Stimulated activated CD4-positive, alpha-beta T cell treated with anti-CD3 and anti-CD28 coated beads, TNF-alpha, amount 100 ng/mL, for 48 hours (primary cell): ENCODE measurements around the gene ETV7.

Experiments
- DNase-seq, 3 donors: peaks; one replicate each; pipeline ENCODE4 v3.0.0-alpha.2; 2020; ENCODE audit warnings: low read depth in 3 of 3

The ETV7 gene

DNA sequence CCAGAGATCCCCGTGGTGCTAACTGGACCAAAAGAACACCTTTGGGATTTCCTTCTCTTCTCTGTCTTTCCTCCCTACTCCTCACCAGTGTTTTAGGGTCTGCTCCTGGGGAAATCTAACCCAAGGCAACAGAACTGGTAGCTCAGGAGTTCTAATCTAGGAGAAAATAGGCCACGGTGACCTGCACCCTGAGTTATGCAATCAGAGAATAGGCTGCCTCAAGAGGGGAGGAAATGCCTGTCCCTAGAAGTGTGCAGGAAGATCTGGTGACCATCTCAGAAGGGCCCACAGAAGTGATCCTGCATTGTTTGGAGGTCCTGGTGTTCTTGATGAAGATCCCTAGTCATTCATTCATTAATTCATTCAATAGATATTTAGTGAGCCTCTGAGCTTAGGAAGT lies 3.4 kb downstream of the ETV7 start:
- DNase-seq = no peak

DNA sequence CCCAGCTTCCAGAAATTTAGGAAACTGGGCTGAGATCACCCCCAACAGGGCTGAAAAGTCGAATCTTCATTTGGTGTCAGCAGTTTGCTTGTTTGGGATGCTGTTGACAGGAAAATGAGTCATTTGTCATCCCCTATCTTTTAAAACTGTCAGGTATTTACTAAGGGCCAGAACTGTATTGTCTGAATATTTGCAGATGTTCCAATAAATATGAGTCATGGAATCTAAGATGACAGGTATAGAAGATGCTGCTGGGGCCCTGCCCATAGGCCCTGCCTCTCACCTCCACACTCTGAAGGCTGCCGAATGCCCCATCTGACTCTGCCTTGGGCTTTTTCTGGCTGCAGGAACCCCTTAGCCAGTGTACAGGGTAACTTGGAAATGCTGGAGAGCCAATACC lies 3.9 kb downstream of the ETV7 start:
- DNase-seq = no peak

DNA sequence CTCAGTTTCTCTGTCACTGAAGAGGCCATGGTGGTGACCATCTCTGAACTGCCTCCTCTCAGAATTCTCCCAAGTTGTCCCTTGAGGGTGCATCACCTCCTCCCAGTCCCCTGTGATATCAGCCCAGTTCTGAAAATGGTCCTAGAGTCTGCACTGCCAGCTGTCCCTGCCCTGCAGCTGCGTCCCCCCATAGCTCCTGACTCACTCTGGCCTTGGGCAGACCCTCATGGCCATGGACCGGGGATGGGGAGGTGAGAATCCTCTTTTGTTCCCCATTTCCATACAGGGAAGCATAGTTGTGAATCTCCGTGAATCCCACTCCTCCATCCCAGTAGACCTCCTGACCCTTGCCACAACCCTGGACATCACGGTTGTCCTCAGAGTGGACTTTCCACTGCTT lies 4.5 kb downstream of the ETV7 start:
- no peak for DNase-seq

DNA sequence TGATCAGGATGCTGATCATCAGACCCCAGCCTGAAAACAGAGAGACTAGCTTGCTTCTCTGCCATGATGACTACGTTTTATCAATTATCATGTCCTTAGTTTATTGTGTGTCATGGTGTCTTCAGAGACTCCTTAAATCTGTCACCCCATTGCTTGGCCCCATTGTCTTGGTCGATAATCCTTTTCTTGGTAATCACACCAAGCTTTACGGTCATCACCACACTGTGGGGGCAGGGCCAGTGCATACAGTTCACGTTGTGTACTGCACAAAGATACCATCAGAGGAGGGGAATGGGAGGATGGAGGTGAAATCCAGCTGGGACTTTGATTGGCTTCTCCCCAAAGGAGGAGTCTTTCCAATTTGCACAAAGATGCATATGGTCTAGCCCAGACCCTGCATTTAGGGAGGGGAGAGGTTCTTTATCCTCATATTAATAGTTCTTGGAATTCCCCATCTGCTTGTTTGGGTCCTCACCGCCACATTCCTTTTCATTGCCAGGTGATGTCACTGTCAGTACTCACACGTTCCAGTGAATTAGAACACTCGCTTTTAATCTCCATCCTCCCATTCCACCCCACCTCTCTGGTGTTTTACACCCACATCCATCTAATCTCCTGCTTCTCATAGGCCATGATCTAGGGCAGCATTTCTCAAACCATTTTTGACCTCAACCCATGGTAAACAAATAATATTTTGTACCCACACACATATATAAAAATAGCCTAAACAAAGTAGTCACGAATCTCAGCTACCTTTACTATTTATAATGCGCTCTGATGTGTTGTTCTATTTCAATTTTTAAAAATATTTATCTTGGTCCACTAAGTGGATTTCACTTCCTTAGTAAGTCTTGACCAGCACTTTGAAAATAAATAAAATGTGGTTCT lies 5.7 kb downstream of the ETV7 start:
- DNase-seq = no peak

DNA sequence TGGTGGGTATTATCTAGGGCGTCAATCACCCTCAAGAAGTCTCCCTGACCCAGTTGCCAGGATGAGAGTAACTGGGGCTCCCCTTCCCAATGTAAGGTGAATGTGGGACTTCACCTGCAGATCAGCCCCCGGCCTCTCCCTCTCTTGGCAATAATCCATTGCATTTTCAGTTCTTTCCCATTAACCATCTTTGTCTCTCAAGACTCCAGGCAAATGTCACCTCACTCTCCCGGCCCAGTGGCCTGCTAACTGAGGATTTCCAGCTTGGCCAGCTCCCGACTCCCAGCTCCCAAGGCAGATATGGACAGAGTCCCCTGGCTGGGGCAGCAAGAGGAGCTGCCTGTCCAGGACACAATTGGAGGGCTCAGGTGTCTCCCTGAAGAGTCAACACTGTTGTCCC lies 7.3 kb downstream of the ETV7 start:
- no peak for DNase-seq

DNA sequence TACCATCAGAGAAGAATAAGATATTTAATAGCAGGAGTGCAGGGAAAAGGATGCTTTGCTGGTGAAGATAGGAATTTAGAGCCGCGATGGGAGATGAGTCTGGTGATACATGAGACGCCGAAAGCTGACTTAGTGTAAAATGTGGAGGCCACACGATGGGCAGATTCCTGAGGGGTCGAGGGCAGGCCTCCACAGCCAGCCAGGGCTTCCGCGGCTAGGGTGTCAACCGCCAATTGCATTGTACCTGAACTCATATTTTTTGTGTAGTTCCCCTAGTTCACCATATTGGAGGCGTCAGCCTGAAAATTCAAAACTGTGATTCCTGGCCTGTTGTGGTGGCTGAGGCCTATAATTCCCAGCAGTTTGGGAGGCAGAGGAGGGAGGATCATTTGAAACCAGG lies 8.5 kb downstream of the ETV7 start:
- no peak for DNase-seq

DNA sequence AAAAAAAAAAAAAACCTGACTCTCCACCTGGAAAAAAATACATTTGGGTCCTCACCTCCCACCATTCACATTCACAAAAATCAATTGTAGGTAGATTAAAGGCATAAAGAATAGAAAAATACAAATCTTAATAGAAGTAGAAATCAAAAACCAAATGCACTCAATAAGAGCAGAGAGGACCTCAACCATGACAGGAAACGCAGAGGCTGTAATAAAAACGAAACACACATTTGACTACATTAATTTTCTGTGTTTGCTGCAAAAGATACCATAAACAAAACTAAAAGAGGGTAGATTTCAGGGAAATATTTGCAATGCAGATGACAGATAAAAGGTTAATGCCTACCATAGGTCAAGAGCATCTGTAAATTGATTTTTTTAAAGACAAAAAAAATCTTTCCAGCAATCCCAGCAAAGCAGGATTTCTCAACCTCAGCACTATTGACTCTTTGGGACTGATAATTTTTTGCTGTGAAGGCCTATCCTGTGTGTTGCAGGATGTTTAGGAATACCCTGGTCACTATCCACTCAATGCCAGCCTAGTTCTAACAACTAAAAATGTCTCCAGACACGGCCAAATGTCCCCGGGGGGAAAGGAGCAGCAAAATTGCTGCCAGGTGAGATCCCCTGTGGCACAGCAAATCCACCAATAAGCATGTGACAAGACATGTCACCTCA lies 9.1 kb downstream of the ETV7 start:
- no peak for DNase-seq

DNA sequence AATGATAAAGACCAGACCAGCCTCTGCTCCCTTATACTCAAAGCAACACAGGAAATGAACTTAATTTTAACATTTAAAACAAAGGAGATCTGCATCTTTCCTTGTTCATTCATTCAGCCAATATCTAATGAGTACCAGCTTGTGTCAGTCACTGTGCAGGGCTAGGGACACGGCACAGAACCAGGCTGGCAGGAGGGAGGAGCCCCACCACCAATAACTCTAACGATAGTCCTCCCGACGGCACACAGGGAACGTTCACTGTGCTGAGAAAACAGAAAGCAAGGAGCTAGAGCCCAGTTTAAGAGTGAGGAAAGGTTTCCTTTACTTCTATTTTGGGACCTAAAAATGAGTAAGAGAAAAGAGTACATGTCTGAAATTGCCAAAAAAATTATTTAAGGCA lies 9.9 kb downstream of the ETV7 start:
- no peak for DNase-seq

DNA sequence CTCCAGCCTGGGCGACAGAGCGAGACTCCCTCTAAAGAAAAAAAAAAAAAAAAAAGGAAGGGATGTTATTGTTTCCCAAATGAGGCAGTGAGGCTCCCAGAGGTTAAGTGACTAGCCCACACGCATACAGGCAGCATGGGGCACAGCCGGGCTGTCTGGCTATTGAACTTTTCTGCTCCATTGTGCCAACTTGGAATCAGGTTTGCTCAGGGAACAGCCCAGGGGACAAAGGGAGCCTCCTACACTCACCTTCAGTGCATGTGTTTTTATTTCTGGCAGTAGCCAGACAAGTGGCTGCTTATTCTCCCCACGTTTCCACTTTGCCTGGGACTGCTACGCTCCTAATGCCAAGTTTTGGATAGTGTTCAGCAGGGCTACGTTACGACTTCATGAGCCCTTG lies 10.7 kb downstream of the ETV7 start:
- no peak for DNase-seq

DNA sequence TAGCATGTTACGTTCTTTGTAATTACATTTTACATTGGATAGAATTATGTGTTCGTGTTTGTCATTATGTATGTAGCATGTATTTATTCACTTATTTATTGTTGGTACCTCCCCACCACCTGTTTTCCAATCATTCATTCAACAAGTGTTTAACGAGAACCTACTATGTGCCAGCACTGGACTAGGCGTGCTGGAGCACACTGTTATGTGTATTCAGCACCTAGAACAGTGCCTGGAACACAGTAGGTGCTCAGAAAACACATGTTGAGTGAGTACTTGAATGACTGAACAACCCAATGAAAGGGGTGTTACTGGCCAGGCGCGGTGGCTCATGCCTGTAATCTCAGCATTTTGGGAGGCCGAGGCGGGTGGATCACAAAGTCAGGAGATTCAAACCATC lies 11.3 kb downstream of the ETV7 start:
- no peak for DNase-seq

DNA sequence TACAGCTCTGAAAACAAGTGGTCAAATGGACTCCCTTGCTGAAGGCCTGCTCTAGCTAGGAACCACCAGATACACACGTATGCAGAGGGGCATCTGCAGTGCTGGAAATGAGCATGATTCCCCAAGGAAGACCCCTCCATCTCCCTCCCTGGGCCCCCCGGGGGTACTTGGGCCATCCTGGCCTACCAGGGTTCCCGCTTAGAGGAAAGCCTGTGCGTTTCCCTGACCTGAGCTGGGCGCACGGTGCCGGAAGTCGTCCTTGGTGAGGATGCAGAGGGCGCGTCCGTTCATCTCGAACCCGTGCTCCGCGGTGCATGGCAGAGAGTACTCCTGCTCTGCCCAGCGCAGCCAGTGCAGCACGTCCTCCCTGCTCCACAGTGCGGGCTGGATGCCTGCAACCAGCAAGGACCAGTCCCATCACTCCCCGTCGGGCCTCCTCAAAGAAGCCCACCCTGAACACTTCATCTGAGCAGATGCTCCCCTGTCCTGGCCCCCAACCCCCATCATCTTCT lies 11.8 kb downstream of the ETV7 start:
- DNase-seq = no peak

DNA sequence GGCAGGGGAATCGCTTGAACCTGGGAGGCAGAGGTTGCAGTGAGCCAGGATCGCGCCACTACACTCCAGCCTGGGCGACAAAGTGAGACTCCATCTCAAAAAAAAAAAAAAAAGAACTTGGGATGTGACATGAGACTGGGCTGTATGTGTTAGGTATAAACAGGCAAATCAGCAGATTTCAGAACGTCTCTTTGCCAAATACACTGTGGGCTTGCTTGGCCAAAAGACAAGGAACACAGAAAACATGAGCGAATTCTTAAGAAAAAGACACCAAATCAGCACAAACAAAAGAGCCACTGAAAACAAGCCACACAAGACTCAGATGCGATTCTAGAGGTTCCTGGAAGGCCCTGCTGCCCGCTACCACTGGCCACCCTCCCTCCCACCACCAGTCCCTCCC lies 12.5 kb downstream of the ETV7 start:
- no peak for DNase-seq

DNA sequence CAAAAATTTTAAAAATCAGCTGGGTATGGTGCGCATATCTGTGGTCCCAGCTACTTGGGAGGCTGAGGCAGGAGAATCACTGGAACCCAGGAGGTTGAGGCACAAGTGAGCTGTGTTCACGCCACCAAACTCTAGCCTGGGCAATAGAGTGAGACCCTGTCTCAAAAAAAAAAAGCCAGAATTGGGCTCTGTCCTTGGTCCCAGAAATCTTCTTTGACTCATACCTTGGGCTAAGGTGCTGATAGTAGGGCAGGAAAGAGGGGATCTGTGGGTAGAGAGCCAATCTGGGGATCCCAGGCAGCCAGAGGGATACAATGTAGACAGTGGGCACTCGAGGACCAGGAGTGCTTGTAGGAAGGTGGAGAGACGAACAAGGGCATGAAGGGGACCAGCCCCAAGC lies 13.3 kb downstream of the ETV7 start:
- no peak for DNase-seq

DNA sequence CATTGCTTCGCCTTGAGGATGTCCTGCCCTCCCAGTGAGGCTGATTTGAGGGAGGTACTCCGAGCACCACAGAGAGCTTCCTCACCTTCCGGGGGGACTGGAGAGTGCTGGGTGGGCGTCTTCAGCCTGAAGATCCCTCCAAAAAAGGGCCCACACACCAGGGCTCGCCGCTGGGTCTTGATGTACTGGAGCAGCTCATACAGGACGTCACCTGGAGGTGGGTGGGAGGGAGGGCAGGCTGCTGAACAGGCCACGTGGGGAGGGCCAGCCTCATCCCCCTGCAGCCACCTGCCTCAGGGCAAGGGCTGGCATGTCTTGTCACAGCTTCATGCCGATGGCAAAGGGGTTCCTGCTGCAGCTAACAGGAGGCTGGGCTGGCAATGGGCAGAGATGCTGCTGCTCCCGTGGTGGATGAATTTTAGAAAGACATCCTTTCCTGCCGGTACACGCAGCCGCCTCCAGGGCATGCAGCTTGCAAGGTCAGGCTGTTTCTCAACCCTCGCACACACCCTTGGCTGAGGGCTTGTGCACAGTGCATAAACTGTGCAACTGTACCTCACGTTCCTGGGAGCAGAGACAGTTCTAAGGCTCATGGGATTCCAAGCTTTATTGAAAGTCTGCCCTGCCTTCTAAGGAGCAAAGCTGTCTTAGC lies 14.0 kb downstream of the ETV7 start:
- no peak for DNase-seq

DNA sequence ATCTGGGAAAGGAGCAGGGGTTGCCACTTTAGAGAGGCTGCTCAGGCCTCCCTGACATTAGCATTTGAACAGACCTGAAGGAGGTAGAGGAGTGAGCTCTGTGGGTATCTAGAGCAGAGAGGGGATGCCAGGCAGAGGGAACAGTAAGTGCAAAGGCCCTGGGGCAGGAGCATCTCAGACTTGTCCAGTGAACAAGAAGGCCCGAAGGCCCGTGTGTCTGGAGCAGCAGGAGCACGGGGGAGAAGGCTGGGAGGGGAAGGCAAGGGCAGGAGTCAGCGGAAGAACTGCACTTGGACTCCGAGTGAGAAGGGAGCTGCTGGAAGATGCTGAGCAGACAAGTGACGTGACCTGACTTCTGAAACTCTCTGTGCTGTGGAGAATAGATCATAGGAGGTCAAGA lies 15.4 kb downstream of the ETV7 start:
- no peak for DNase-seq

DNA sequence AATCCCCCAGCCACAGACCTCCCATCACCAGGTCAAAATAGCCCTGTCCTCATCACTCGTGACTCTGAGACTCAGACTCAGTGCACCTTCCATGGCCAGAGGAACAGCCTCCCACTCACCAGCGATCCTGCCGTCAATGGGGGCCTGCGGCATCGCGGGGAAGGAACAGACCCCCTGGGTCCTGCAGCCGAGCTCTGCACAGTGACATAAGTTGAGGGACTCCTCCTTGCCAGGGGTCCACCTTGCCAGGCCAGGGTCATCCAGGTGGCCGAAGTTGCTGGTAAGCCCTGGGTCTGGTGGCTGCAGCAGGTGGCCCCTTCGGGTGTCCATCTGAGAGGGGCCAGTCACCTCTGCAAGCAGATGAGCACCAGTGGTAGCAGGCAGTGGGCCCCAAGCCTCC lies 16.3 kb downstream of the ETV7 start:
- DNase-seq = no peak

DNA sequence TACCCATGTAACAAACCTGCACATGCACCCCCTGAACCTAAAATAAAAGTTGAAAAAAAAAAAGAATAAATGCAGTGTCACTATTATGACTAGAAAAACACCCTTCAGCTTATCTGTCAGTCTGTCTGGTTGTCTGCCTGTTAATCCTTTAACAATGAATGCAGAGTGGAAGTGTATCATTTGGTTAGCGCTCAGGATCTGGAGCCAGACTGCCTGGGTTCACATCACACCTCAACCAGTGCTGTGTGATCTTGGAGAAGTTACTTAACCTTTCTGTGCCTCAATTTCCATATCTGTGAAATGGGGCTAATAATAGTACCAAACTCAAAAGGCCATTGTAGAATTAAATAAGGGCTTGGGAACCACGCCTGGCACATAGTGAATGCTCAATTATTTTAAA lies 16.8 kb downstream of the ETV7 start:
- no peak for DNase-seq

DNA sequence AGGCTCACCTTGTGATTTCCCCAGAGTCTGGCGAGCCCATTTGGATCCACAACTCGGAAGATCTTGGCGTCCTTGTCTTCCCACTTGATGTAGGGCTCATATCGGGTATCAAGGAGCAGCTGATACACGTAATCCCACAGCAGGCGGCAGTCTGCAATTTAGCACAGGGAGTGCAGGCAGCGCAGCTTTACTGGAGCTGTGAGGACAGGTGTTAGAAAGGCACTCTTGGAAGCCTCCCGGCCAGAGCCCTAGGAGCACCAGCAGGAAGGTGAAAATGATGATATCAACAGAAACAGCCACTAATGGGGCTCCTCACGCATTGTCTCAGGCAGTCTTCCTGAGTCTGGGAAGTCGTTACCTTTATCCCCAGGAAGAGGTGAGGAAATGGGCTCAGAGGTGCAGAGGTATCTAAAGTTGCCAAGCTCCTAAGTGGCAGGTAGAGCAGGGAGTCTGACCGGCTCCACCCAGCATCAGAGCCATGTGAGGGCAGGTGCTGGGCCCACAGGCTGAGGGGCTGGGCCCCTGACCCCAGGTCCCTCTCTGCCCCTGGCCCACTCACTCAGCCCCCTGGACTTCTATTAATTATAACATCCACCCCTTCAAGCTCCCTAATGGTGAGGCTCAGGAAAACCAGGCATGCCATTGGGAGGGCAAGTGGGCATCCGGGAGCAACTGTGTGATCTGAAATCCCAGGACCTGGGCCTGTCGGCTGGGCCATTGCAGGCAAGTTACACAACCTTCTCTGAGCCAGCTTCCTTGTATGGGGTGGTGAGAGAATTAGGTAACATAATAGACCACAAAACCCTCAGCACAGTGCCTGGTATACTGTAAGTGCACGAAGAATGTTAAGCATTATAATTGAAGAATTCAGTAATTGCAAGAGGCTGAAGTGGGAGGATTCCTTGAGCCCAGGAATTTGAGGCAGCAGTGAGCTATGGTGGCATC lies 18.3 kb downstream of the ETV7 start:
- DNase-seq = no peak

DNA sequence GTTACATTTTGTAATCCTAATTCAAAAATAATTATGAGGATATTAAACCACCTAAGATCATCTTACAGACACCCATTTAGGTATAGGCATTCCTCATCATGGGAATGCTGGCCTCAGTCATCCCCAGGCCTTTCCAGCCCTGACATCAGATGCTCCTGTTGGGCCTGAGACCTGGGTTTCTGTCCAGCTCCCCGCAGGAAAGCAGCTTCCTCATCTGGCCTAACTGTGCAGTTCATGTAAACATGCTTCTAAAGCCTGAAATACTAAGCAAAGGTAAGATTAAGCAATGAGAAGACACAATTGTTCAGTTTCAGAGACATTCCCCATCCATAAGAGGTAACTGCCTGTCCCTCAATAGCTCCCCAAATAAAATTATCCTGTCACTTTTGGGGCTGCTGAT lies 19.0 kb downstream of the ETV7 start:
- no peak for DNase-seq

DNA sequence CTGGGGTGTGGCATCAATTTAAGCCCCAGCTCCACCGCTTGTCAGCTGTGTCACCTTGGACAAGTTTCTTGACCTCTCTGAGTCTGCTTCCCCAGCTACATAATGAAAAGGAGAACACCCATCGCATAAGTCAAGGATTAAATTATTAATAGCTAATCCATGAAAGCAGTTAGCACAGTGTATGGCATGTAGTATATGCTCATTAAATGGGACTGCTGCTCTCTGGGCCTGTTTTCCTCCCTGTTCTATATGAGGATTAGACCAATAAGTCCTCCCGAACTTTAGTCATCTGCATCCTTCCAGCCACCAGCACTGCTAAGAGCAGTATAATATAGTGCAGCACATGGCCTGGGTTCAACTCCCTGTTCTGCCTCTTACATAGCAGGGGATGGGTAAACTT lies 19.7 kb downstream of the ETV7 start:
- no peak for DNase-seq

DNA sequence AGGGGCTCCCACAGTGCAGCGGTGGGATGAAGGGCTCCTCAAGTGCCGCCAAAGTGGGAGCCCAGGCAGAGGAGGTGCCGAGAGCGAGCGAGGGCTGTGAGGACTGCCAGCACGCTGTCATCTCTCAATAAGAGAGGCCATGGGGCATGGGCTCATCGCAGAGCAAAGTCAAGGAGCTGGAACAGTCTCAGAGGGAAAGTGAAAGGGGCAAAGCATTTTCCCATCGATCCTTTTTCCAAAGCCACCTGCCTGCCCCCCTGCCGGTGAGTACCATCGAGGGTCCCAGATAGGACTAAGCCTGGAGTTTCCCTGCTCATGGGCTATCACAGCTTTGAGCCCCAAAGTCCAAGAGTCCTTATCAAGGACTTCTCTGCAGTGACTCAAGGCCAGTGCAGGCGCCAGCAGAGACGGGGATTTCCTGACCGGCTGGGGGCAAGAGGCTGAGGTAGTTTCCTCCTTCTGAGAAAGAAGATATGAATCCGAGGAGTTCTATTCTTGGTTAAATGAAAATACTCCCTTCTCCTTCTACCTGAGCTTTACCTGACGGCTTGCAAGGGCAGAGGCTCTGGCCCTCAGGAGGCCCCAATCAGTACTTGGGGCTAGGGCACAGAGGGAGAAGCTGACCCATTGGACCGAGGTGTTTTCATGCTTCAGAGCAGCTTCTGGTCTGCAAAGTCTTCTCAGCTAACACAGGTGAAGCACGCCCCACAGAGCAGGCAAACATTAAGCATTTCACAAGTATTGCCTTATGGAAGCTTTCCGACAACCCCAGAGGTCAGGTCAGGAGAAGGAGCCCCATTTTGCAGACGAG lies 22.6 kb downstream of the ETV7 start:
- DNase-seq = no peak
